Body of pancreas (tissue), 4 donors: Measurements from ENCODE around the gene CHADL.

Experiments used
- CTCF ChIP-seq, 7 experiments: fragments of 450-650 bp in 4 of 7; fragments of 200-600 bp in 3 of 7; sonication (generic) in 3 of 7; IDR thresholded peaks; one replicate each; pipeline ENCODE4 v1.5.1; 2016 to 2019; ENCODE audit warnings: antibody characterized with exemption in 7 of 7
- POLR2A ChIP-seq, 3 donors: fragments of 450-650 bp; IDR thresholded peaks; one replicate each; pipeline ENCODE4 v1.6.1; 2016; ENCODE audit warnings: antibody characterized with exemption in 3 of 3, mild to moderate bottlenecking in 2 of 3

- TF ChIP-seq CTCF (IDR thresholded peaks at IDR 0.05) (no peak), POLR2A (IDR thresholded peaks at IDR 0.05) (no peak)
Observed at GRCh38 chr22:41215409-41215808, 25.3 kb downstream of the CHADL start.
